ENCODE results near the gene HOXC13. TPM values are rescaled to one million over a fixed set of nuclear protein-coding genes. Genes with fewer than 3 reads are reported as not detected.

Gene HOXC13
- not detected in 2 replicates for total RNA-seq

GRCh38 chr12:53938326-53939140 is at the start of gene HOXC13:
HOXC13 (plus strand) TSS chr12:53938831; CDS start chr12:53938907, 76 bp downstream.
- no peak for DNase-seq (ENCODE audit: extremely low read depth, low read depth, low spot score)

GRCh38 chr12:53890081-53890480 is 48.5 kb upstream of the HOXC13 start:
- no peak for DNase-seq (ENCODE audit: extremely low read depth, low read depth, low spot score)

GRCh38 chr12:53892762-53893395 is 45.8 kb upstream of the HOXC13 start:
- DNase-seq (ENCODE audit: extremely low read depth, low read depth, low spot score): no peak

GRCh38 chr12:53899230-53899629 is 39.4 kb upstream of the HOXC13 start:
- no peak for DNase-seq (ENCODE audit: extremely low read depth, low read depth, low spot score)

- DNase-seq (ENCODE audit: extremely low read depth, low read depth, low spot score): no peak
These were observed 31.5 kb upstream of the HOXC13 start for GRCh38 chr12:53907103-53907502.

- DNase-seq (ENCODE audit: extremely low read depth, low read depth, low spot score): no peak
These were observed 21.6 kb upstream of the HOXC13 start for GRCh38 chr12:53916788-53917655.

- no peak for DNase-seq (ENCODE audit: extremely low read depth, low read depth, low spot score)
These were observed 13.9 kb upstream of the HOXC13 start for GRCh38 chr12:53924521-53925405.

GRCh38 chr12:53927220-53928029 is 11.2 kb upstream of the HOXC13 start:
- no peak for DNase-seq (ENCODE audit: extremely low read depth, low read depth, low spot score)

GRCh38 chr12:53928054-53928835 is 10.4 kb upstream of the HOXC13 start:
- no peak for DNase-seq (ENCODE audit: extremely low read depth, low read depth, low spot score)

- no peak for DNase-seq (ENCODE audit: extremely low read depth, low read depth, low spot score)
These were observed 9.1 kb upstream of the HOXC13 start for GRCh38 chr12:53929527-53929926.

- DNase-seq (ENCODE audit: extremely low read depth, low read depth, low spot score): no peak
These were observed 7.9 kb upstream of the HOXC13 start for GRCh38 chr12:53930591-53931255.

- DNase-seq (ENCODE audit: extremely low read depth, low read depth, low spot score): no peak
These were observed 6.6 kb upstream of the HOXC13 start for GRCh38 chr12:53931844-53932581.

GRCh38 chr12:53932915-53933314 is 5.7 kb upstream of the HOXC13 start:
- no peak for DNase-seq (ENCODE audit: extremely low read depth, low read depth, low spot score)

- no peak for DNase-seq (ENCODE audit: extremely low read depth, low read depth, low spot score)
These were observed 3.0 kb upstream of the HOXC13 start for GRCh38 chr12:53935383-53936341.

GRCh38 chr12:53937099-53937498 is 1.5 kb upstream of the HOXC13 start:
- no peak for DNase-seq (ENCODE audit: extremely low read depth, low read depth, low spot score)

GRCh38 chr12:53937596-53938325 is 870 bp upstream of the HOXC13 start:
- DNase-seq (ENCODE audit: extremely low read depth, low read depth, low spot score): no peak
